SW480 (cell line): Measurements from ENCODE around the gene CFAP47.
"Not testable (repeated sequence)": the region's sequence is repeated elsewhere in the genome, so short reads cannot be mapped to it uniquely, and the experiment has no call there.

Source experiments
- DNase-seq: peaks from one replicate; pipeline ENCODE4 v3.0.0-alpha.2; 2016; ENCODE audit warnings: low spot score

Gene CFAP47, protein sequence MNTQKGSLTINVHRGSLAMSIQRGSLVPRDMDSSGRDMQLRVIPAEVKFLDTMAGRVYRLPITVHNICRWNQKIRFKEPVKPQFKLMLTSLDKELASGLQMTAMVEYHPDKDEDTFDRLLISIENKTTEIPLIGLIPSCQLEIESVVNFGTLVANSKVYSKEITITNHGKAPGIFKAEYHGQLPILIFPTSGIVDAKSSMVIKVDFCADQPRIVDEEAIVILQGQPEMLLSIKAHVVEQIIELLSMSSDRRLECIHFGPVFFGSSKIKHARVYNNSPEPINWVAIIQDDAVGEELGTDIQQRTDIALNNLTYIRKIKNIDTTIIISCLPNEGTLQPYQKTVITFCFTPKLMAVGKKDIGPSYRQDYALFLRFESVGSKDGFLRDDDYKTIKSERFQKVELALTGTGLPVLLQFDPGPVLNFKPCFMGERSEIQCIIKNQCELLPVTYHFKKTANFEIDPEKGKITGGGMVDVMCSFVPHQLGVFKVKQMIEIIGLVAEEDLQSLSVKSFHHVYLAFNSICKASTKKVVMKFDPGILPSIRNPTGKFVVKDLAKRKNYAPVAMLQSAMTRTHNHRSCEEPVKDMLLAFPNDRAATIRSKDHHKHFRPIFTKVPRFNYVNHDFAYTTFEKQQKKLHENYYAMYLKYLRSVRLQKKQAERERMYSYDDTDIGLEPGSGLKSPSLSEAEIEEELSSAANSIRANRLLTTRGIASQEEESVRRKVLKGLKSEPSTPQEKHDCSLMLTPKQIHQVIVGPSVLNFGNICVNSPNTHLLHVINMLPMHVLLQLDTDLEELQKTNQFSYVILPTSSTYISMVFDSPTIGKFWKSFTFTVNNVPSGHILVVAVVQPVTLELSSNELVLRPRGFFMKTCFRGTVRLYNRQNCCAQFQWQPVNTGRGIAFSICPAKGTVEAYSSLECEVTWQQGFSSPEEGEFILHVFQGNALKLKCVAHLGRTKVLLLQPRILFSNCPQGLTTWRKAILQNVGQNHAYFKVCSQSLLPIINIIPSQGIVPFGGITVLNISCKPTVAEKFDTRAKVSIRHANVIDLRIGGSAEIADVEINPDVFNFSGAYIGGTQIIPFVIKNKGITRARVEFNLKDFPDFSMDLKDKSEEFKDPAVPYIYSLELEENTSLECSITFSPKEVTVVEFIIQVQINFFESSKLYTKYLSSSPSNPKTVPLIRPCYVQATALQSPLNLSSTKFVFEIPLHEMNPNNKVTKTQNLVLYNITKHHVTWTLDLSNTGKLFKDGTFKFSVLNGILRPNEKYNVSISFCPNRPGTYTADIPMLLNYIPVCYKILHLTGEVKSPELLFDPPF (N-terminal part only)

DNA sequence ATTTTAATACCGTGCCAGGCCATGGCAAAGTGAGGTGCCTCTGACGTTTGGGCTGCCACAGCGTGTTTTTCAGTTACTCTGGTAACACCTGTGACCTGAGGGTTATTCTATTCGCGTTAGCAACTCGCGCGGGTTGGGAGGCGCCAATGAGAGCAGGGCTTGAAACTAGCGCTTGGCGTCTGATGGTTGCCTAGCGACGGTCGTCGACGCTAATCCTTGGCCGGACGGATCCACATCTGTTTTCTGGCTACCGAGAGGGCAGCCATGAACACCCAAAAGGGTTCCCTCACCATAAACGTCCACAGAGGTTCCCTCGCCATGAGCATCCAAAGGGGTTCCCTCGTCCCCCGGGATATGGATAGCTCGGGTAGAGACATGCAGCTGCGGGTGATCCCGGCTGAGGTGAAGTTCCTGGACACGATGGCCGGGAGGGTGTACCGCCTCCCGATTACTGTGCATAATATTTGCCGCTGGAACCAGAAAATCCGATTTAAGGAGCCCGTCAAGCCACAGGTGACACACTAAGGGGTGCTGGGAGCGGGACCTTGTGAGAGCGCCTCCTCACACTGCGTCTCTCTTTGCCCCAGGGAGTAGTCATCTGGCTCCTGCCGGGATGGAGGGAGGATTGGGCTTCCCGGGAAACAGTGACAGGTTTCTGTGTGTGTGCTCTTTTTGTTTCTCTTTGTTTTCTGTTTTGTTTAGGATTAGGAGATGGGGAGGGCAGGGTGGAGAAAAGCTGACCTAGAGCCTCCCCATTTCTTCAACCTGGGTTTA is at the start of gene CFAP47:
TSS of gene CFAP47 (plus strand) at position 199 of the 774 bp plus-strand sequence. CDS start at position 265, 66 bp downstream.
- DNase-seq, result peak; percentile 51

GRCh38 chrX:35880601-35881000 is 38.9 kb upstream of the CFAP47 start:
- DNase-seq, result no peak

DNA sequence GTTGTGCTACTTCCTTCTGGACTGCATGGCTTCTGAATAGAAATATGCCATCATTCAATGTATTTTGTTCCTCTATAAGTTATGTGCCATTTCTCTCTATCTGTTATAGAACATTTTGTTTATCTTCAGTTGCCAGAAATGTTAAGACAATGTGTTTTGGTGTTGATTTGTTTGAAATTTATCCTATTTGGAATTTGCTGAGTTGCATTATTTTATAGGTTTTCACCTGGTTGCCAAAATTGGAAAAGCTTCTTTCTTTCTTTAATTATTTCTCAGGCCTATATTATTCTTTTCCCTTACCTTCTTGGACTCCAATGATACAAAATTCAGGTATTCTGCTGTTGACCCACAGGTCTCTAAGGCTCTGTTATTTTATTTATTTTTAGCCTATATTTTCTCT is 33.4 kb upstream of the CFAP47 start:
- DNase-seq, result no peak

DNA sequence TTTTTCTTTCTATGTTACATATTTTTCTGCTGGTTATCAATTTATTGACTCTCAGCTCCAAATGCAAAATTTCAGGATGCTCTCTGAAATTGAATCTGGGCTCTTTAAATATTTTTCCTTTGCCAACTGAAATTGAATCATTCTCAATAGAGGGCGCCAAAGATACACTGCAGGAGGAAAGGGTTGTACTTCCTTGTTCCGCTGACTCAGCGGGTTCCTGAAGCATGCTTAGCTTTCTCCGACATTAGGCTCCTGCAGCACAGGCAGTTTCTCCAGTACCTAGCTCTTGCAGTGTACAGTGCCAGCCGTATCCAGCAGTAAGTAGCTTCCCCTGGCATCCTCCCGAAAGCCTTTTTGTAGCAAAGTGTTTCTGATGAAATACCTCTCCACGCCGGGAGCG is 28.8 kb upstream of the CFAP47 start:
- DNase-seq, result peak; percentile 33

DNA sequence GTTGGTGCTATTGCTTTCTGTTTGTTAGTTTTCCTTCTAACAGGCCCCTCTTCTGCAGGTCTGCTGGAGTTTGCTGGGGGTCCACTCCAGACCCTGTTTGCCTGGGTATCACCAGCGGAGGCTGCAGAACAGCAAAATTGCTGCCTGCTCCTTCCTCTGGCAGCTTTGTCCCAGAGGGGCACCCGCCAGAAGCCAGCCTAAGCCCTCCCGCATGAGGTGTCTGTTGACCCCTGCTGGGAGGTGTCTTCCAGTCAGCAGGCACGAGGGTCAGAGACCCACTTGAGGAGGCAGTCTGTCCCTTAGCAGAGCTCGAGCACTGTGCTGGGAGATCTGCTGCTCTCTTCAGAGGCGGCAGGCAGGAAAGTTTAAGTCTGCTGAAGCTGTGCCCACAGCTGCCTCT is 67.3 kb downstream of the CFAP47 start:
- DNase-seq, result not testable (repeated sequence)

DNA sequence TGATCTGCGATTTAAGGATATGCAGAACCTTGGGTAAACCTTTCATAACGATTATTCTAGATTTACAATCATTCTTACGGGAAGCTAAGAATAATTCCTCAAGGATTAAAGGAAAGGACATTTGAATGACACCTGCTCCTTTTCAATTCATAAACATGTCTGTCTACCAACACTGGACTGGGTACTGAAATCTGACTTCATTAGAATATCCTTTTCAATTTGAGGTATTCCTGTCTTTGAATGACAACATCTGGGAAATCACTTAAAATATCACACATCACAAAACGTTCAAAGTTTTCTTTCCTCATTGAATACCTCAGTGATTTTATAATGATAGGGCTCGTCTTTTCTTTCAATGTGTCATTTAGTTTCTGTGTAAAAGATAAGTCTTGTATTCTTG is 87.7 kb downstream of the CFAP47 start:
- no peak for DNase-seq

DNA sequence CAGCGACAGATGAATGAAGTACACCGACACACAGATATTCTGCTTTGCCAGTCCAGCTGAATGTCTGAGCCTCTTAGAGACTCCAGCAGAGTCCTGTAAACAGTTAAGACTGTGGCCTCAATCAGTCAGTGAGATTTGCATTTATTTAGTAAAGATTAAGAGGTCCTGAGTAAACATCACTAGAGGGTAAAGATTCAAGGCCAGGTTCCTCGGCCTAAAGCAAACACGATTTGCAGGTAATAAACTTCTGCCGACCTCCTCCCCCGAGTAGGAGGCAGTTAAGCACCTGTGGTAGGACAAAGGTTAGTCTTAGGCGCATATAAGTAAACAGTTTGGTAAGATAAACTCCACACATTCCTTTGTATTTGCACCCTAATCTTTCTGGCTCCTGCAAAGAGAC is 99.6 kb downstream of the CFAP47 start:
- no peak for DNase-seq

DNA sequence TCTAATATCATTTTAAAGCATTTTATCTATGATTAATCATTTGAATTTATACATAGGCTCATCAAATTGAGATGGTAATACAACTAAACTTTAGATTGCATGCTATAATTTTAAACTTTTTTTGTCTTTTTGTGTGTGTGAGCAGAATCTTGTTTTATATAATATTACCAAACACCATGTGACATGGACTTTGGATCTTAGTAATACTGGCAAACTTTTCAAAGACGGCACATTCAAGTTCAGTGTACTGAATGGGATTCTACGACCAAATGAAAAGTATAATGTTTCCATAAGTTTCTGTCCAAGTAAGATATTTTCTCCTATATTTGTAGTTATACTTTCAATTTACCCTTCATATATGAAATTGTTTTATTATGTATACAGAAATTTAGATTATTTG is 116.0 kb downstream of the CFAP47 start:
- no peak for DNase-seq

DNA sequence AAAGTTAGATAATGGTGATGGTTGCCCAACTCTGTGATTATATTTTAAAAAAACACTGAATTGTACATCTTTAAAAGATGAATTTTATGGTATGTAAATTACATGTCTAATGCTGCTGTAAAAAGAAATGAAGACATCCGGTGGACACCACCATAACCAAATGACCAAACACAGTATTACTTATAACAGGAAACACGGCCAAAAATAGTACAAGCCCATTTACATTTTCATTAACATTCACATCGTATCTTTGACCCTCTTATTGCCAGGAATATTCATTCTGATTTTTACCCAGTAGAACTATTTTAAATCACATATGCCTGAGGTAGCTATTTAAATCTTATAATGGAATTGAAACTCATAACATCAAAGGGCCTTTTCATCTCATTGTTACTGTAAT is 143.2 kb downstream of the CFAP47 start:
- DNase-seq, result no peak

DNA sequence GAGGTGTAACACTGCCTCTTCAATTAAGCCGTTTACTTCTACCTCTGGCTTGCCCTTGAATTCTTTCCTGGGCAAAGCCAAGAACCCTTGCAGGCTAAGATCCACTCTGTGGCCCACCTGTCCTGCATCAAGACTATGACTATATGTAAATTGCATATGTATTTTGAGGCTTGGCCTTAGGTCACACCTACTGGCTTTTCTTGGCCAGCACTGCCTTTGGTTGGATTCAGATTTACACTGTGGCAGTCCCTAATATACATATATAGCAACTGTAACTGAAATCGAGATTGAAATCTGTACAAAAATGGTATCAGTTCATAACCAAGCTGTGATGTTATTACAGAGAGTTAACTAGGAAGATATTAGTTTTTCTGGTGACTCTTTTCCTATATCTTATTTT is 151.5 kb downstream of the CFAP47 start:
- DNase-seq, result no peak

GRCh38 chrX:36075009-36075408 is 155.5 kb downstream of the CFAP47 start:
- DNase-seq, result not testable (repeated sequence)

GRCh38 chrX:36083256-36083655 is 163.7 kb downstream of the CFAP47 start:
- DNase-seq, result no peak

DNA sequence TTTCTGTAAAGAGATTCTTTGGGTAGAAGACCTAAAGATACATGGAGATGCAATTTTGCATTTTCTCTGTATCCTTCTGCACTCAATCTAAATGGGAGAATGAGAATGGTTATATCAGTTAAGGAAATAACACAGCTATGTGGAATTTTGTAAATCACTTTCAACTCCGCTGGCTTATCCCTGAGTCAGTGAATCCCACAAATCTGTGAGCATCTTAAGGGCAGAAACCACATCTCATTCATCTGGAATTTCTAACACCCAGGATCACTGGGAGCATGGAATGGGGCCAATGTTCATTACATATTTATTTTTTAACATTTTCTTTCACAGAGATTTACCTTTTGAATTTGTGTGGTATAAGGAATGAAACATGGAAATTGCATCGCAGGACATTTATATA is 167.8 kb downstream of the CFAP47 start:
- no peak for DNase-seq

DNA sequence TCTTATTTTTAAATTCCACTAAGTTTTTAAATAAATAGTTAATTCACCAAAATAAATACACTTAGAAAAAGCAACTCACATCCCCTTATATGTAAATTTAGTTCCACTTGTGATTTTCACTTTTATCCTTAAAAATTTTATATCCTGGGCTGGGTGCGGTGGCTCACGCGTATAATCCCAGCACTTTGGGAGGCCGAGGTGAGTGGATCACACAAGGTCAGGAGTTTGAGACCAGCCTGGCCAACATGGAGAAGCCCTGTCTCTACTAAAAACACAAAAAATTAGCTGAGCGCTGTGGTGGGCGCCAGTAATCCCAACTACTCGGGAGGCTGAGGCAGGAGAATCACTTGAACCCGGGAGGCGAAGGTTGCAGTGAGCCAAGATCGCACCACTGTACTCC is 169.4 kb downstream of the CFAP47 start:
- not testable (repeated sequence) for DNase-seq

DNA sequence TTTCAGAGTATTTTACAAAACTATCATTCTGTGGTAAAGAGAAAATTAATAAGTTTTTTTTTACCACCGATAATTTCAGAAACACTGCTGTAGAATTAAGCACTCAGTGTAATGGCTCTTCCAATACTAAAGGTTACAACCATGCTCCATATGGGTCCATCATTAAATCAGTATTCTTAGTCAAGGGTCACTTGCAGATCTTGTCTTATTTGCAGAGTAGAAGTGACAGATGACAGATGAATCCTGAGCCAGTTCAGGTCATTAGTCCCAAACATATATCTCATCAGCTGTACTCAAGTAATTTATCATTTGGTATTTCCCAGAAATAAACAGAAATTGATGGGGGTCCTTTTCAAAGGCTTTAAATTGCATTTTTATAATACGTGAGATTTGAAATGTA is 182.9 kb downstream of the CFAP47 start:
- DNase-seq, result no peak

DNA sequence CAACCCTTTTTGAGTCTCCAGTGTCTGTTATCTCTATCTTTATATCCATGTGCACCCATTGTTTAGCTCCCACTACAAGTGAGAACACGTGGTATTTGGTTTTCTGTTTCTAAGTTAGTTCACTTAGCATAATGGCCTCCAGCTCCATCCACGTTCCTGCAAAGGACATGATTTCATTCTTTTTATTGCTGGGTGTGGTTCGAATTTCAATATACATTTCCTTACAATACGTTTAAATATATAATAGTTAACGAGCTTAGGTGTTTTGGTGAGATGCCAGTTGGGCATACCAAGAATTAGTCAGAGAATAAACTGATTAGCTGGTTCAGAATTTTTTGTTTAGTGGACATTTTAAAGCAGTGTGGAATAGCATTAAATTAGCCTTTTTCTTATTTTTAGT is 196.7 kb downstream of the CFAP47 start:
- no peak for DNase-seq

- no peak for DNase-seq
Observed at GRCh38 chrX:36159254-36159653, 239.7 kb downstream of the CFAP47 start.

GRCh38 chrX:36160081-36160480 is 240.5 kb downstream of the CFAP47 start:
- no peak for DNase-seq

GRCh38 chrX:36198575-36198974 is 279.0 kb downstream of the CFAP47 start:
- DNase-seq, result no peak

DNA sequence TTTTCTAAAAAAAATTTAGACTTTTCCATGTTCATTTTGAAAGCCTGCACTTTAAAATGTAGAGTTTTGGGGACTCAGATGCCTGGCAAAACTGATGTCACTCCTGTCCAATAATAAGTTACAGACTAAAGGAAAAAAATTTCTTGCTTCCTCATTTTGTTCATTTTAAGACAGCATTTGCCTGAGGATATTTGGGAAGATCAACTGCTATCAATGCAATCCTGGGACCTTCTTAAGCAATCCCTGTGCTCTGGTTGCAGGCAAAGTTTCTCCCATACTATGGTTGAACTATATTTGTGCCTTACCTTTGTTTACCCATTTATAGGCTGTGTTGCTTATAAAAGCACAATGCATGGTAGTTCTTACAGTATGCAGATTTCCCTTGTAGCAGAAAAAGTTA is 280.4 kb downstream of the CFAP47 start:
- no peak for DNase-seq

- no peak for DNase-seq
Observed at GRCh38 chrX:36214924-36215323, 295.4 kb downstream of the CFAP47 start.
